Stimulated activated CD8-positive, alpha-beta memory T cell treated with anti-CD3 and anti-CD28 coated beads, Interleukin-7, amount 100 ng/mL, for 24 hours (primary cell): ENCODE measurements around the gene EYA3.
"Not testable (repeated sequence)": the region's sequence is repeated elsewhere in the genome, so short reads cannot be mapped to it uniquely, and the experiment has no call there.

ENCODE experiments used
- DNase-seq: peaks from one replicate; pipeline ENCODE4 v3.0.0-alpha.2; 2020; ENCODE audit warnings: low read depth

EYA3 gene

DNA sequence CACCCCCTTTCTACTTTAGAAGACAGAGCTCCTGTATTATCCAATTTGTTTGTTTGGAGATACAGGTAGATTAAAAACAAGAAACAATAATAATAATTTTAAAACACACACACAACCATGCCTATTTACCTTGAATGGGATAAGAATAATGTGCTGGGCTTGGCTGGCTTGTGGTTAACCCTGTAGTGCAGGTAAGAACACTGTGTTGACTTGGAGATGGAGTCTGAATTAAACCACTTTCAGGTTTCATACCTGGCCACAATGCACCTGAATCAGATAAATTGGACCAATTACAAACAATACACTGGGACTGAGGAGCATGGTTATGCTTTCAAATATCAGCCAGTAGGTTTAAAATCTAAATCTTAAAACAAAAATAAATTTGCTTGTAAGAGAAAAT, 60.8 kb downstream of the EYA3 start:
- DNase-seq, result no peak

DNA sequence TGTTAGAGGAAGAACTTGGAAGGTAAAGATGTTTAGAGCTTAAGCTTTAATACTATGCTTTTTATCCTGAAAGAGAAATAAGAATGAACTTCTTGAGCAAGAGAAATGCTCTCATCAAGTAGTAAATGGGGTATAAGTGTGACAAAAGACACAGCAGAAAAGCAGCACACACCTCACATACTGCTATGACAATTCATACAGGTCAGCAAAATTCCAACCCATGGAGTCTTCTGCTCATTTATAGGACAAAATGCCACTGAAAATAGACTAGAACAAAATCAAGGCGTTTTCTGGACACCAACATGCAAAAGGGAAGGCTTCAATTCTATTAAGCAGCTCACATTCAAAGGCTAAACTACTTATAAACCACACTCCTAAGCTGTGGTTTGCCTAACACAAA, 61.2 kb downstream of the EYA3 start:
- no peak for DNase-seq

DNA sequence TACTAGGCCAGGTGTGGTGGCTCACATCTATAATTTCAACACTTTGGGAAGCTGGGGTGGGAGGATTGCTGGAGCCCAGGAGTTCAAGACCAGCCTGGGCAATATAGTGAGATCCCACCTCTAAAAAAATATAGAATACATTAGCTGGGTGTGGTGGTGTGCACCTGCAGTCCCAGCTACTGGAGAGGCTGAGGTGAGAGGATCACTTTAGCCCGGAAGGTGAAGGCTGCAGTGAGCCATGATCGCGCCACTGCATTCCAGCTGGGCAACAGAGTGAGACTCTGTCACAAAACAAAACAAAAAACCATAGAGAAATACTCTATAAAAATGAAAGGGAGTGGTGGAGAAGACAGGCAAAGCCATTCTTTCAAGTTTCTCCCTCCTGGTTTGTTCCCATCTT, 62.1 kb downstream of the EYA3 start:
- DNase-seq, result no peak

DNA sequence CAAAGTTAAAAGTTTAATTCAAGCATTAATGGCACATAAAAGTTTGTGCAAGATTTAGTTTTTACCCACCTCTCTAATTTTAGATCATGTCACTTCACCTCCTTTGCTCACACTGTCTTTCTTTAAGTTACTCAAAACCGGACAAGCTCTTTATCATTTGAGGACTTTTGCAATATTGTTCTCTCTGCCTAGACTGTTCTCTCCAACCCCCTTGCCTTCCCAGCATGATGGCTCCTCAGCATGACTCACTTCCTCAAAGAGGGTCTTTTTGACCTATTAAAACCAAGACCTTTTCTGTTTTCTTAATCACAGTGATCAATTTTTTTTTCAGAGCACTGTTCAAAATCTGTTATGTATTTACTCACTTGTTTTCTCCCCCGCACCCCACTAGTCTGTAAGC, 67.3 kb downstream of the EYA3 start:
- no peak for DNase-seq

DNA sequence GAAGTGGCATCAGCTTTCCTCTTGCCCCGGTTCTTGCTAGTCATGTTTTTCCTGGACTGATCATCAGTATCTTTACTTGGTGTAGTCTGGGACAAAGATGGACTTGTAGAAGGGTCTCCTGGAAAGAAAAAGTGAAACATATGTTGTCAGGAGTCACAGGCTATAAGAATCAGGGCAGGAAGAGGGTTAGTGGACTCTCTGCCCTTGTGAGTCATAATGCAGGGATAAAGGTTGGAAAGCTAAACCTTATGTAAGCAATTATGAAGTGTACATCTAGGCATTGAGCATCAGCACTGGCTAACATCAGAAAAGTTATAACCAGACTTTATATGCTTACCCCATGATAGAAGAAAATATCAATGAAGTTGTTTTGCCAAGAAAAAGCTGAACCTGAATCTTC, 77.4 kb downstream of the EYA3 start:
- no peak for DNase-seq

DNA sequence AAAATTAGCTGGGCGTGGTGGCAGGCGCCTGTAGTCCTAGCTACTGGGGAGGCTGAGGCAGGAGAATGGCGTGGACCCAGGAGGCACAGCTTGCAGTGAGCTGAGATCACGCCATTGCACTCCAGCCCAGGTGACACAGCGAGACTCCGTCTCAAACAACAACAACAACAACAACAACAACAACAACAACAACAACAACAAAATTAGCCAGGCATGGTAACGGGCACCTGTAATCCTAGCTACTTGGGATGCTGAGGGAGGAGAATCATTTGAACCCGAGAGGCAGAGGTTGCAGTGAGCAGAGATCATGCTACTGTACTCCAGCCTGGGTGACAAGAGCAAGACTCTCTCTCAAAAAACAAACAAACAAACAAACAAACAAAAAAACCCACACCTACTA, 85.3 kb downstream of the EYA3 start:
- not testable (repeated sequence) for DNase-seq

DNA sequence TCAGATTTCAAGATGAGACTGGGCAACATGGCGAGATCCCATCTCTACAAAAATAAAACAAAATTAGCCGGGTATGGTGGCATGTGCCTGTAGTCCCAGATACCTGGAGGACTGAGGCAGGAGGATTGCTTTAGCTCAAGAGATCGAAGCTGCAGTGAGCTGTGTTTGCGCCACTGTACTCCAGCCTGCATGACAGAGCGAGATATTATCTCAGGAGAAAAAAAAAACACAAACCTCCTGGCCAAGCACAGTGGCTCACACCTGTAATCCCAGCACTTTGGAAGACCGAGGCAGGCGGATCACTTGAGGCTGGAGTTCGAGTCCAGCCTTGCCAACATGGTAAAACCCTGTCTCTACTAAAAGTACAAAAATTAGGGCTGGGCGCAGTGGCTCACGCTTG, 85.8 kb downstream of the EYA3 start:
- DNase-seq, result no peak

DNA sequence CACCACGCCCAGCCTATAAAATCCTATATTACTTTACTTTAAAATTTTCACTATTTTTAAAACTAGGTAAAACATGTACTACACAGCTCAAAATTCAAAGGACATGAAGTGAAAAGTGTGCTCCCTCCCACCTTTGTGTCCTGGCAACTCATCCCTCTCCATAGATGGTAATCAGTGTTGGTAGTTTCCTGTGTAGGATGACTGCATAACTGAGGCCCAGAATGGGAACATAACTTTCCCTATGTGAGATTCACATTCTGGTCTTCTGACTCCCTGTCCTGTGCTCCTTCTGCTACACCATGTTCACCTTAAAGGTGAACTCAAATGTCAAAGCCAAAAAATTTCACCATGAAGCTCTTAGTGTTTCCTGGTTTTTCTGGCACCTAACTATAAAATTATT, 89.4 kb downstream of the EYA3 start:
- DNase-seq, result no peak

DNA sequence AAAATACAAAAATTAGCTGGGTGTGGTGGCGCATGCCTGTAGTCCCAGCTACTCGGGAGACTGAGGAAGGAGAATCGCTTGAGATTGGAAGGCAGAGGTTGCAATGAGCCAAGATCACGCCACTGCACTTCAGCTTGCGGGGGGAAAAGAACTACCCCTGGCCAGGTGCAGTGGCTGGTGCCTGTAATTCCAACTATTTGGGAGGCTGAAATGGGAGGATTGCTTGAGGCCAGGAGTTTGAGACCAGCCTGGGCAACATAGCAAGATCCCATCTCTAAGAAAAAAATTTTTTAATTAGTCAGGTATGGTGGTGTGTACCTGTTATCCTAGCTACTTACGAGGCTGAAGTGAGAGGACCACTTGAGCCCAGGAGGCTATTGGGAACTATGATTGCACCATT, 93.9 kb downstream of the EYA3 start:
- not testable (repeated sequence) for DNase-seq

DNA sequence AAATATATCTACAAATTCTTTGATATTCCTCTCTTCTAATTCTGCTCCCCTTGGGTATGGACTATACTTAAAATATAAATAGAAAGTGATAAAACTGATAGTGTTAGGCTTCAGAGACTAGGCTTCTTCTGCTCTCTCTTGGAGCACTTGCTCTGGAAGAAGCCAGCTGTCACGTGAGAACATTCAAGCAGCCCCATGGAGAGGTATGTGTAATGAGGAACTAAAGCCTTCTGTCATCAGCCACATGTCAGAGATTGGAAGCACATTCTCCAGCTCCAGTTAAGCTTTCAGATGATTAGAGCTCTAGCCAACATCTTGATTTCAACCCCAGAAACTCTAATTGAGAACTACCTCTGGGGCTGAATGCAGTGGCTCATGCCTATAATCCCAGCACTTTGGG, 94.3 kb downstream of the EYA3 start:
- DNase-seq, result no peak

DNA sequence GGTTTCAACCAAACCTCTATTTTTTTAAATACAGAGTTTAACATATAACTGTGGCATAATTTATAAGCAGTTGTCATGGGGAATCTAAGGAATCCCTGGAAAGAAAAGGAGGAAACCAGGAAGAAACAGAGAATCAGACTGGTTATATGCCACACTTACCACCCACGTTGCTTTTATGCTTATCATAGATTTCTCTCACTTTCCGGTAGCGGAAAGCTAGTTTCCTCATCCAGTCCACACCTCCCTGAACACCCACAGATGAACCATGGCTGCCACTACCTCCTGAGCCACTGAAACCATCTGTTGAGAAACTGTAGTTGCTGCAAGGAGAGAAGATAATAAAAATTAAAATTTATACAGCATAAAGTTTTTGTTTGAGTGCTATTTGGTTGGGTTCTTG, 95.2 kb downstream of the EYA3 start:
- no peak for DNase-seq

DNA sequence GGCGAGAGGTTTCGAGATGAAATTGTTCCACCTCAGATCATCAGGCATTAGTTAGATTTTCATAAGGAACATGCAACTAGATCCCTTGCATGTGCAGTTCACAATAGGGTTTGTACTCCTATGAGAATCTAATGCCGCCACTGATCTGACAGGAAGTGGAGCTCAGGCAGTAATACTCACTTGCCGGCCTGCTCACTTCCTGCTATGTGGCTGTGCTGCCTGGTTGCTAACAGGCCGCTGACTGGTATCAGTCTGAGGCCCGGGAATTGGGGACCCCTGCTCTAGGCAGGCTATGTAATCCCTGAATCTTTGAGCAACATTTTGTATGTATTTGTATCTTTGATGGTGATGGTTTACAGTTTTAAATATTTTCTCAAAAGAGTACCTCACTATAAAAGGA, 96.1 kb downstream of the EYA3 start:
- no peak for DNase-seq

DNA sequence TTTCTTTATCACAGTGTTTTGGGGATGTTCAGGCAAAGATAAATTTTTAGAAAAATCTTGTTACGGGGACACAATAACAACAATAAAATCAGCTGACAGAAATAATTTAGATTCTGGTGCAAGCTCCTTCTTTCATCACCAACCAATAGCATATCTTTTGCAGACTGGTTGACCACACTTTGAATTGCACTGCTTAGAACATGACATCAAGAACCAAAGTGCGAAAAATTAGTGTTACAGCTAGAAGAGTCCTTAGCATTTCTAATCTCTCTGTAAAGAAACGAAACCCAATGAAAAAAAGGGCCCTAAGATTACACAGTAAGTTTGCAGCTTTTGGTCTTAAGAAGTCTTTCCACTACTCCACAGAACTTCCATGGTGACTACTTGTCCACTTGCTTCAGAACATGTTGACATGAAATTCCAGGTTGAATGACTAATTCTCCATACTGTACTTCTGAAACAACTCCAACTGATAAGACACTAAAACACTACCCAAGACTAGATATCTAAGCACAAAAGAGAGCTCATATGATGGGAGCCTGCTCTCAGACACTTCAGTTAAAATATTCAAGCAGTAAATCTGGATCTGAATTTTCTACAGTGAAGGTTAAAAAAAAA, 97.4 kb downstream of the EYA3 start:
- no peak for DNase-seq

DNA sequence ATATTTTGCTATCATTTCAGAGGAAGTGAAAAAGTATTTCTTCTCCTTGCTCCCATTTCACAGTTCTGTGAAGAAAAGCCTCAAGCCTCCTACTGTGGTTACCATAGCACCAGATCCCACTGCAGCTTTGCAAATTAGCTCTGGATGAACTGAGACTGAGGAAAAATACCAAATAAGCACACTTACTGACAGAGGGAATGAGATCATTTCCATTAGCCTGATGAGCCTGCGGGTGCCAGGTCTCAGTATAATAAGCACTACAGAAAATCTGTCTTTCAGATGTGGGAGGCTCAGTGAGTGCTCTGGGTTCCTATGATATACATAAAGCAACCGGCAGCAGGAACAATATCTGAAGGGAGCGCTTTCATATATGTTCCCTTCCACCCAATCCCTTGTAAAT, 107.3 kb downstream of the EYA3 start:
- no peak for DNase-seq

DNA sequence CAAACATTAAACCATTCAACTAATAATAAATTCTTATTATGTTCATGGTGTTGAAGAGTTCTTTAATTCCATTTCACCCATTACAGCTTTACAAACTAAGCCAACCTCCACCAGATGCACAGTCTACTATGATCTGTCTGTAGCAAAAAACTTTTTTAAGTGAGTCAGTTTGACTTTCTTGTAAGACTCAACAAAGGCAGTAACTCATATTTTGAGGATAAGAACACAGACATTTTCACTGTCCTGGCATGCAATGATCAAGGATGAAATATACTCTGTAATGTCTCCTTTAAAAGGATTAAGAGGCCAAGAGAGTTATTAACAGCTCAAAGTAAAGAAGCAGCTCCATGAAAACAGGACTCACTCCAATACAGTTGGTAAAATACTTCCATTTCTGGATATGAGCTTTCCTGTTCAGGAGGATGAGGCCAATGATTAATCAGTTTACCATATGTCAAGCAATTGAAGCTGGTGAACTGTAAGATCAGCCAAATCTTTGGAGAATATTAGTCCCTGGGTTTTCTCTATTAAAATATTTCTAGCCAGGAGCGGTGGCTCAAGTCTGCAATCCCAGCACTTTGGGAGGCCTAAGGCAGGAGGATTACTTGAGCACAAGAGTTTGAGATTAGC, 108.1 kb downstream of the EYA3 start:
- DNase-seq, result no peak

DNA sequence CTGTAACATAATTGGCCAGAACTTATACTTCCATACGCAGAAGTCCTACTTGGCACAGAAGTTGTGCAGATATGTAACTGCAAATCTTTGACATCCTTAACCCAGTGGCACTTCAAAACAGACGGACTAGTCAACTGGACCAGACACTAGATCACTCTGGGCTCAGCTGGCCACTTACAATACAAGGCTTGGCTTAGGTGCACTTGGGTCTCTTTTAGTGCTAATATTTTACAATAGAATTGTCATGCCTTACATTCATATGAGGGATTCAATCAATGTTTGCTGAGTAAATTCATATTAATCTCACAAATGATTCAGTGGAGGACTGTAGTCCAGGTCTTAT, 108.6 kb downstream of the EYA3 start:
- DNase-seq, result no peak

DNA sequence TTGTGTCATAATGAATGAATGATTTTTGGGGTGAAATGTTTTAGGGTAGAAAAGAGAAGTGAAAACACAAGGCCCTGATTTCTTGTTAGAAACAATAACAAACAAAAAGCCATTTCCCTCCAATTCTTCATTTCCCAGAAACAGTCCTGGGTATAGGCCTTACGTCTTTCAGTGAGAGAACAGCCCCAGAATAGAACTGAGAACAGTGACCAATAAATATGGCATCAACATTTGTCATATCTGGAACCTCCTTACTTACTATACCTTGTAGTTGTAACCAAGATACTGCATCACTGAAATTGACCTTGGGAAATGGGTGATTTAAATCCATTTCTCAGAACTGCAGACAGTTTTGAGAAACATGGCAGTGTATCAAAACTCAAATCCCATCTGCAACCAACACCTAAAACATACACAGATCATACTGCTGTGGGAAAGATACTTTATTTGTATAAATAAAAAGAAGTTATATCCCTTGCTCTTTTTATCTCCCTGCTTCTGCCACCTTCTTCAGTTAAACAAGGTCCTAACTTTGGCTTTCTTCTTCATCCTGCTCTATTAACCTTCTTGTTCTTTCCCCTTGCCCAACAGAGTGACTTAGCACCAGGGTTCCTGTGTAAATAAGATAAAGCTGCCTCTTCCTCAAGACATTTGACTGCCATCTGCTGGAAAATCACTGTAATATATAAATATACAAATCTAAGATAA, 109.1 kb downstream of the EYA3 start:
- no peak for DNase-seq

DNA sequence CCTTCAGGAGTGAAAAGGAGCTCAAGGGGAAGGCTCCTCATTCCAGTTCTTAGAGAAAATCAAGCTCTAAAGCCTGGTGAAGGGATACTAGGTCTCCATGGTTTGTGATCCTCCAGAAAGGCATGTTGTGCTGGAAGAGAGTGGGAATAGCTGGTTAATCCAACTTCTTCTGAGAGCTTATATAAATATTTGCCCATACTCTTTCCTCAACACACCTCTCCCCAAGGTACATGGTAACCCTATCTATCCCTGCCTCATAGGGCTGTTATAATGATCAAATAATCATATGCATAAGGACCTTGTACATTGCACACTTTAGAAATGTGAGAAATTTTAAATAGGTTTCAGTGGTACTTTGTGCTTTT, 114.0 kb downstream of the EYA3 start:
- DNase-seq, result no peak

DNA sequence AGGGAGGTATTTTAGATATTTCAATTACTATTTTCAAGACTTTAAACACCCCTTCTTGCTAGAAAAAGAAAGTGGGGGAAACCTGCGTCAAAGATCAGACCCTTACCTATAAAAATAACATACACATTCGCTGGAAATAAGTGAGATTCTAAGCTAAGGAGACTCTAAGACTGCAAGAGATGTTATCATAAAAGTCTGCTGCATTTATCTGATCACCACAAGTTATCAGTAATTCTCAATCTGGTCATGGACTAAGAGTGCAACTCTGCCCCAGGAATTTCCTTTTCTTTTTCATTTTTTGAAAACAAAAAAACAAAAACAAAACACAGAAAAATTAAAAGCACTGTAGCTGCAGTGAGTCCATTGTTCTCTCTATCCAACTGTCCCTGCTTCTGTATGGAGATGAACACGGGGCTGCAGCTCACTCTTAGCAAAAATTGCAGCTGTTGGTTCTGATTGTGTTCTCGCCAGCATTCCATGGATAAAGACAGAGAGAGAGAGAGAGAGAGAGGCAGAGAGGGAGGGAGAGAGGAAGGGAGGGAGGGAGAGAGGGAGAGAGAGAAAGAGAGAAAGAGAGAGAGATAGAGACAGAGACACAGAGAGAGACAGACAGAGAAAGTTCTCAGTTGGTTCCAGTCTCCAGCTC, 114.5 kb downstream of the EYA3 start:
- DNase-seq, result no peak

DNA sequence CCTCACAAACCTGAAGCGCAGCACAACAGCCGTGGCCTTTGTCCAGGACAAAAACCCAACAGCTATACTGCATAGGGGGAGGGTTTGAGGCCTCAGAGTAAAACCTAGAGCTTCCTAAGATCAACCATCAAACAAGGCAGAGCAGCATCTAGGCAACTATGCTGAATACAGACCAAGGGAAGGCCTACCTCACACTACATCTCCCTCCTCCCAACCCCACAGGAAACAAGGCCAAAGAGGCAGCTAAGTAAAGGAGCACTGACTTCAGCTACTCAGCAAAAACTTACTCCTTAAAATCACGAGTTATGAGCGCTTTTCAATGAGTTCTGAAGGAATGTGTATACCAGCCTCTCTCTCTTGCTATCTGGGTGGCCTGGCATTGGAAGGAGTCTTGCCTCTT, 116.3 kb downstream of the EYA3 start:
- no peak for DNase-seq

DNA sequence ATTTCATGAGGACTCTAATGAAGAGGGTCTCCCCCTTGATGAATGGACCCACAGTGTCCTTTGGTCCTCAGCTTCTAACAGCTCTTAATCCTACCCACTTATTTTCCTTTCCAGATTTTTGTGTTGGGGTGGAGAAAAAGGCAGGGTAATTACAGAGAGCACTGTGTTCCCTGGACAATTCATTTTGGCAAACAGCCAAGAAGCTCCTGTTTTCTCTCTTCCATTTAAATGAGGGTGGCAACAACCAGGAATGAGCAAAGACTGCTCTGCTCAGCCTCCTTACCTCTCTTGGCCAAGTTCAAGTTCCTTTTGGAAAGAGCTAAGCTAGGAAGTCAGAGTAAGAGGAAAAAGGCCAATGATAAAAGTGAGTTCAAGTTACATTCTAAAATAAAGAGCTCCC, 116.7 kb downstream of the EYA3 start:
- no peak for DNase-seq

DNA sequence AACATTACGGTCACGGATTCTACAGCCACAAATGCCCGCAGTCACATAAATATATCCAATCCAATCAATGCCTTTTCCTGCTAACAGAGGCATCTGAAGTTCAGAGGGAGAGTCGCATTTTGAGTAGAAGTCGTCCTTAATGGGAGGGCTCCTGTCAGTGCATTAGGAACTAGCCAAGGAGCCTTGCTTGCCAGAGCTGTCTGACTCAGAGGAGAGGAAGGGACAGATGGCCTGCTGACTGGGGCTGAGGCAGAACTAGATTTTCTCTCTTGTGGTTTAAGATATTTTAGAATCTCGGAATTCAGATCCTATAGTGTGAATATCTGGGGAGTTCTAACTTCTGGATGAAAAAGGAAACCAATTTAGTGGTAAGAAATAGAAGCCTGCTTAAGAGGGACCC, 118.0 kb downstream of the EYA3 start:
- DNase-seq, result no peak

DNA sequence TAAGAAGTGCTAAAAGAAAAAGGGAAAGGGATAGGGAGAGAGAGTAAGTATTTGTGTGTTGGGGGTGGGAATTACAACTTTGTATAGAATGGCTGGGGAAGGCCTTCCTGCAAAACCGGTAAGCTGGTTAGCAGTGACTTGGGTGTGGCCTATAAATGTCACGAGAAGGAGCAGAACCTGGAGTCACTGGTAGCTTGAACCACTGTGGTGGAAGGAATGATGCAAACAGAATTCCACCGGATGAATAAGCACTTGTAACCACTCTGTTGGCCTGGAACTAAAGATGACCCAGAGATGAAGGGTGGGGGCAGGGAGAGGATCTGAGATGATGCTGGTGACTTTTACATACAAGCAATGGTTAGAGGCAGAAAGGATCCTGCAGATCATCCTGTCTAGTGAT, 119.7 kb downstream of the EYA3 start:
- DNase-seq, result no peak
